Endodermal cell (in vitro differentiated cells): Measurements from ENCODE around the gene FADS2. TPM values are rescaled to one million over a fixed set of nuclear protein-coding genes. Genes with fewer than 3 reads are reported as not detected.
A peak's percentile ranks its signal among the peaks of the same experiment; 100 is the strongest.

Source experiments
- DNase-seq: peaks from one replicate; pipeline ENCODE4 v3.0.0-alpha.2; 2017
- H3K27ac ChIP-seq: 2 replicates; pipeline ENCODE4 v1.5.1; 2013; ENCODE audit warnings: mild to moderate bottlenecking, low read depth, low read length, moderate library complexity
- H3K27me3 ChIP-seq: 2 replicates; pipeline ENCODE4 v1.6.1; 2013; ENCODE audit warnings: mild to moderate bottlenecking, low read length, moderate library complexity; ENCODE audit not compliant: insufficient read depth, control insufficient read depth, poor library complexity, severe bottlenecking
- H3K36me3 ChIP-seq: 2 replicates; pipeline ENCODE4 v1.7.0; 2013; ENCODE audit warnings: mild to moderate bottlenecking, low read length, moderate library complexity; ENCODE audit not compliant: control insufficient read depth, insufficient read depth
- H3K4me1 ChIP-seq: one replicate; pipeline ENCODE4 v1.7.0; 2013; ENCODE audit warnings: low read length; ENCODE audit not compliant: control insufficient read depth, insufficient read depth
- H3K4me3 ChIP-seq: 2 replicates; pipeline ENCODE4 v1.5.1; 2013; ENCODE audit warnings: mild to moderate bottlenecking, low read length, moderate library complexity
- H3K9ac ChIP-seq: 2 replicates; pipeline ENCODE4 v1.6.1; 2013; ENCODE audit warnings: mild to moderate bottlenecking, low read length, moderate library complexity; ENCODE audit not compliant: poor library complexity, severe bottlenecking; ENCODE audit errors: extremely low read depth
- H3K9me3 ChIP-seq: 2 replicates; pipeline ENCODE4 v1.6.1; 2013; ENCODE audit warnings: mild to moderate bottlenecking, low read length, moderate library complexity; ENCODE audit not compliant: control insufficient read depth
- H3K27ac Mint-ChIP-seq: 2 replicates; pipeline ENCODE4 v1.8.0; 2020; ENCODE audit warnings: mixed read lengths
- H3K27me3 Mint-ChIP-seq: 2 replicates; pipeline ENCODE4 v1.8.0; 2021; ENCODE audit warnings: mild to moderate bottlenecking, mixed read lengths; ENCODE audit not compliant: insufficient read depth
- H3K36me3 Mint-ChIP-seq: 2 replicates; pipeline ENCODE4 v1.8.0; 2020; ENCODE audit warnings: low read depth, mixed read lengths
- H3K4me1 Mint-ChIP-seq: 2 replicates; pipeline ENCODE4 v1.8.0; 2020; ENCODE audit warnings: mixed read lengths
- H3K4me3 Mint-ChIP-seq: 2 replicates; pipeline ENCODE4 v1.8.0; 2020; ENCODE audit warnings: mild to moderate bottlenecking, moderate library complexity, mixed read lengths
- H3K9me3 Mint-ChIP-seq: 2 replicates; pipeline ENCODE4 v1.8.0; 2020; ENCODE audit warnings: mild to moderate bottlenecking, mixed read lengths
- CTCF ChIP-seq: fragments of 200-600 bp; sonication (generic); conservative IDR thresholded peaks from 2 replicates; pipeline ENCODE4 v1.5.0; 2021; ENCODE audit warnings: antibody characterized with exemption, mild to moderate bottlenecking
- WGBS, 2 experiments: methylation state at CpG; one replicate each; pipeline versions ENCODE4 v1.1.5 to v1.1.7; 2013; ENCODE audit warnings: missing lambda C conversion rate in 2 of 2, mixed read lengths in 1 of 2; ENCODE audit not compliant: insufficient coverage in 1 of 2, insufficient read length in 1 of 2; 5-methylcytosine and 5-hydroxymethylcytosine counted together
- total RNA-seq, 2 donors: library from RNA; stranded (reverse); fragmentation: NEBNext Ultra II Directional in 1 of 2; extraction: Animal tissue kit (Norgen Biotek cat#: 25700) in 1 of 2; gene quantifications; 2 replicates in 1 of 2; 3 replicates in 1 of 2; pipeline ENCODE4 v1.2.1, GENCODE V29; 2021

Gene FADS2
- total RNA-seq, 2 donors from 2014 or later, result 344 to 381 TPM

GRCh38 chr11:61904539-61905048 lies 76.5 kb downstream of the FADS2 start:
- Mint-ChIP-seq H3K4me3 (no peak overlapping the region), H3K27me3 (no peaks in the 10 kb centered on the region), H3K9me3 (no peaks in the 10 kb centered on the region), H3K4me1 (peaks cover 6% of the 10 kb centered on the region), H3K36me3 (peaks cover 12% of the 10 kb centered on the region), H3K27ac (no peak overlapping the region)
- no peak overlapping the region for H3K27ac ChIP-seq
- peak; percentile 91 for DNase-seq
- H3K36me3 ChIP-seq, result no peaks in the 10 kb centered on the region
- H3K27me3 ChIP-seq, result no peaks in the 10 kb centered on the region
- no peak for TF ChIP-seq CTCF
- H3K9ac ChIP-seq, result no peak overlapping the region
- no peaks in the 10 kb centered on the region for H3K9me3 ChIP-seq
- WGBS, 2 experiments, result 59 to 69% methylated on average over 17 to 19 of the region's 19 CpGs
- H3K4me1 ChIP-seq, result peaks cover 11% of the 10 kb centered on the region
- H3K4me3 ChIP-seq, result no peak overlapping the region

- Mint-ChIP-seq H3K27ac (no peak overlapping the region), H3K27me3 (no peaks in the 10 kb centered on the region), H3K9me3 (no peaks in the 10 kb centered on the region), H3K4me1 (peaks cover 6% of the 10 kb centered on the region), H3K4me3 (no peak overlapping the region), H3K36me3 (peaks cover 12% of the 10 kb centered on the region)
- Histone ChIP-seq H3K27ac (no peak overlapping the region), H3K9me3 (no peaks in the 10 kb centered on the region), H3K36me3 (no peaks in the 10 kb centered on the region), H3K4me3 (no peak overlapping the region), H3K4me1 (peaks cover 11% of the 10 kb centered on the region), H3K9ac (no peak overlapping the region), H3K27me3 (no peaks in the 10 kb centered on the region)
- WGBS, 2 experiments, result 94 to 100% methylated on average over 10 to 13 of the region's 13 CpGs
- DNase-seq, result no peak
- no peak for TF ChIP-seq CTCF
Observed at GRCh38 chr11:61905067-61905696, 77.1 kb downstream of the FADS2 start.

GRCh38 chr11:61905801-61906521 lies 77.9 kb downstream of the FADS2 start:
- Mint-ChIP-seq H3K36me3 (peaks cover 12% of the 10 kb centered on the region), H3K4me3 (no peak overlapping the region), H3K27ac (no peak overlapping the region), H3K27me3 (no peaks in the 10 kb centered on the region), H3K9me3 (no peaks in the 10 kb centered on the region), H3K4me1 (peaks cover 6% of the 10 kb centered on the region)
- DNase-seq, result no peak
- no peak for TF ChIP-seq CTCF
- Histone ChIP-seq H3K36me3 (no peaks in the 10 kb centered on the region), H3K4me1 (peaks cover 11% of the 10 kb centered on the region), H3K27me3 (no peaks in the 10 kb centered on the region), H3K27ac (no peak overlapping the region), H3K4me3 (no peak overlapping the region), H3K9ac (no peak overlapping the region), H3K9me3 (no peaks in the 10 kb centered on the region)
- WGBS, 2 experiments, result 90 to 92% methylated on average over 5 to 14 of the region's 14 CpGs
